ENCODE data around the gene TIGD4. TPM values are rescaled to one million over a fixed set of nuclear protein-coding genes. Genes with fewer than 3 reads are reported as not detected.
A peak's percentile ranks its signal among the peaks of the same experiment; 100 is the strongest.

The TIGD4 gene
- total RNA-seq, 2 donors from 2014 or later = 2.1 to 2.9 TPM

GRCh38 chr4:152824561-152824960 lies 45.0 kb upstream of the TIGD4 start:
- Mint-ChIP-seq H3K36me3 (ENCODE audit: low read depth) (peaks cover 39% of the 10 kb centered on the region), H3K27ac (no peak overlapping the region), H3K27me3 (ENCODE audit: insufficient read depth) (no peaks in the 10 kb centered on the region), H3K4me1 (no peaks in the 10 kb centered on the region), H3K4me3 (no peak overlapping the region), H3K9me3 (peaks cover 28% of the 10 kb centered on the region)
- Histone ChIP-seq H3K27ac (ENCODE audit: low read depth, low read length) (no peak overlapping the region), H3K9ac (ENCODE audit: extremely low read depth, low read length, poor library complexity, severe bottlenecking) (no peak overlapping the region), H3K27me3 (ENCODE audit: control insufficient read depth, insufficient read depth, low read length, poor library complexity, severe bottlenecking) (no peaks in the 10 kb centered on the region), H3K36me3 (ENCODE audit: control insufficient read depth, insufficient read depth, low read length) (peaks cover 8% of the 10 kb centered on the region), H3K4me3 (ENCODE audit: low read length) (no peak overlapping the region), H3K4me1 (ENCODE audit: control insufficient read depth, insufficient read depth, low read length) (no peaks in the 10 kb centered on the region), H3K9me3 (ENCODE audit: control insufficient read depth, low read length) (peaks cover 46% of the 10 kb centered on the region)
- 92 to 100% methylated on average over 2 of the region's 2 CpGs for WGBS, 2 experiments (ENCODE audit: insufficient coverage in 1 of 2, insufficient read length in 1 of 2)
- no peak for DNase-seq
- TF ChIP-seq, protein P1, sequence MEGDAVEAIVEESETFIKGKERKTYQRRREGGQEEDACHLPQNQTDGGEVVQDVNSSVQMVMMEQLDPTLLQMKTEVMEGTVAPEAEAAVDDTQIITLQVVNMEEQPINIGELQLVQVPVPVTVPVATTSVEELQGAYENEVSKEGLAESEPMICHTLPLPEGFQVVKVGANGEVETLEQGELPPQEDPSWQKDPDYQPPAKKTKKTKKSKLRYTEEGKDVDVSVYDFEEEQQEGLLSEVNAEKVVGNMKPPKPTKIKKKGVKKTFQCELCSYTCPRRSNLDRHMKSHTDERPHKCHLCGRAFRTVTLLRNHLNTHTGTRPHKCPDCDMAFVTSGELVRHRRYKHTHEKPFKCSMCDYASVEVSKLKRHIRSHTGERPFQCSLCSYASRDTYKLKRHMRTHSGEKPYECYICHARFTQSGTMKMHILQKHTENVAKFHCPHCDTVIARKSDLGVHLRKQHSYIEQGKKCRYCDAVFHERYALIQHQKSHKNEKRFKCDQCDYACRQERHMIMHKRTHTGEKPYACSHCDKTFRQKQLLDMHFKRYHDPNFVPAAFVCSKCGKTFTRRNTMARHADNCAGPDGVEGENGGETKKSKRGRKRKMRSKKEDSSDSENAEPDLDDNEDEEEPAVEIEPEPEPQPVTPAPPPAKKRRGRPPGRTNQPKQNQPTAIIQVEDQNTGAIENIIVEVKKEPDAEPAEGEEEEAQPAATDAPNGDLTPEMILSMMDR (conservative IDR thresholded peaks at IDR 0.05) = no peak

DNA sequence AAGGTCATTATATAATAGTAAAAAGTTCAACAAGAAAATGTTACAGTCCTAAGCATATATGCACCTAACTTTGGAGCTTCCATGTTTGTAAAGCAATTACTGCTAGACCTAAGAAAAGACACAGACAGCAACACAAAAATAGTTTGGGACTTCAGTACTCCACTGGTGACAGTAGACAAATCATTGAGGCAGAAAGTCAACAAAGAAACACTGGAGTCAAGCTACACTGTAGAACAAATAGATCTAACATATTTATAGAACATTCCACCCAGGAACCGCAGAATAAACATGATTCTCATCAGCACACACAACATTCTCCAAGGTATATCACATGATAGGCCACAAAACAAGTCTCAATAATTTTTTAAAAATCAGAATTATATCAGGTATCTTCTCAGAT lies 42.8 kb upstream of the TIGD4 start:
- no peaks in the 10 kb centered on the region for H3K27me3 ChIP-seq (ENCODE audit: control insufficient read depth, insufficient read depth, low read length, poor library complexity, severe bottlenecking)
- no peaks in the 10 kb centered on the region for H3K4me1 ChIP-seq (ENCODE audit: control insufficient read depth, insufficient read depth, low read length)
- H3K4me3 ChIP-seq (ENCODE audit: low read length) = no peak overlapping the region
- no peak for DNase-seq
- H3K27ac Mint-ChIP-seq = no peak overlapping the region
- H3K36me3 ChIP-seq (ENCODE audit: control insufficient read depth, insufficient read depth, low read length) = peaks cover 8% of the 10 kb centered on the region
- peaks cover 40% of the 10 kb centered on the region for H3K9me3 ChIP-seq (ENCODE audit: control insufficient read depth, low read length)
- peaks cover 43% of the 10 kb centered on the region for H3K36me3 Mint-ChIP-seq (ENCODE audit: low read depth)
- no peak overlapping the region for H3K9ac ChIP-seq (ENCODE audit: extremely low read depth, low read length, poor library complexity, severe bottlenecking)
- H3K4me1 Mint-ChIP-seq = no peaks in the 10 kb centered on the region
- TF ChIP-seq, protein P1 (conservative IDR thresholded peaks at IDR 0.05) = no peak
- no peaks in the 10 kb centered on the region for H3K27me3 Mint-ChIP-seq (ENCODE audit: insufficient read depth)
- peaks cover 22% of the 10 kb centered on the region for H3K9me3 Mint-ChIP-seq
- no peak overlapping the region for H3K4me3 Mint-ChIP-seq
- 92% methylated on average over 1 of the region's 1 CpG; no CpG with 5 or more reads in 1 of the 2 experiments for WGBS, 2 experiments (ENCODE audit: insufficient coverage in 1 of 2, insufficient read length in 1 of 2)
- H3K27ac ChIP-seq (ENCODE audit: low read depth, low read length) = no peak overlapping the region

- 98% methylated on average over 2 of the region's 2 CpGs; no CpG with 5 or more reads in 1 of the 2 experiments for WGBS, 2 experiments (ENCODE audit: insufficient coverage in 1 of 2, insufficient read length in 1 of 2)
- H3K27me3 Mint-ChIP-seq (ENCODE audit: insufficient read depth) = no peaks in the 10 kb centered on the region
- H3K9me3 ChIP-seq (ENCODE audit: control insufficient read depth, low read length) = peaks cover 49% of the 10 kb centered on the region
- H3K36me3 ChIP-seq (ENCODE audit: control insufficient read depth, insufficient read depth, low read length) = peaks cover 8% of the 10 kb centered on the region
- no peaks in the 10 kb centered on the region for H3K4me1 ChIP-seq (ENCODE audit: control insufficient read depth, insufficient read depth, low read length)
- H3K9me3 Mint-ChIP-seq = peaks cover 21% of the 10 kb centered on the region
- DNase-seq = no peak
- H3K27me3 ChIP-seq (ENCODE audit: control insufficient read depth, insufficient read depth, low read length, poor library complexity, severe bottlenecking) = no peaks in the 10 kb centered on the region
- no peak overlapping the region for H3K4me3 Mint-ChIP-seq
- no peak overlapping the region for H3K9ac ChIP-seq (ENCODE audit: extremely low read depth, low read length, poor library complexity, severe bottlenecking)
- no peak overlapping the region for H3K27ac ChIP-seq (ENCODE audit: low read depth, low read length)
- no peak overlapping the region for H3K27ac Mint-ChIP-seq
- H3K36me3 Mint-ChIP-seq (ENCODE audit: low read depth) = peaks cover 56% of the 10 kb centered on the region
- no peak overlapping the region for H3K4me3 ChIP-seq (ENCODE audit: low read length)
- H3K4me1 Mint-ChIP-seq = no peaks in the 10 kb centered on the region
- TF ChIP-seq, protein P1 (conservative IDR thresholded peaks at IDR 0.05) = peak; percentile 35
These were observed 40.5 kb upstream of the TIGD4 start for GRCh38 chr4:152820073-152820472.

Data from endodermal cell (in vitro differentiated cells).